ENCODE data around the gene BCAR1.
A peak's percentile ranks its signal among the peaks of the same experiment; 100 is the strongest.

BCAR1 gene

GRCh38 chr16:75188832-75189477 lies 62.5 kb downstream of the BCAR1 start:
- peak; percentile 56 for DNase-seq (ENCODE audit: low read depth)

GRCh38 chr16:75181630-75182029 lies 69.8 kb downstream of the BCAR1 start:
- DNase-seq (ENCODE audit: low read depth) = no peak

More at GRCh38 chr16:75188832-75189477, 62.5 kb downstream of the BCAR1 start:
- TF ChIP-seq, protein P1, sequence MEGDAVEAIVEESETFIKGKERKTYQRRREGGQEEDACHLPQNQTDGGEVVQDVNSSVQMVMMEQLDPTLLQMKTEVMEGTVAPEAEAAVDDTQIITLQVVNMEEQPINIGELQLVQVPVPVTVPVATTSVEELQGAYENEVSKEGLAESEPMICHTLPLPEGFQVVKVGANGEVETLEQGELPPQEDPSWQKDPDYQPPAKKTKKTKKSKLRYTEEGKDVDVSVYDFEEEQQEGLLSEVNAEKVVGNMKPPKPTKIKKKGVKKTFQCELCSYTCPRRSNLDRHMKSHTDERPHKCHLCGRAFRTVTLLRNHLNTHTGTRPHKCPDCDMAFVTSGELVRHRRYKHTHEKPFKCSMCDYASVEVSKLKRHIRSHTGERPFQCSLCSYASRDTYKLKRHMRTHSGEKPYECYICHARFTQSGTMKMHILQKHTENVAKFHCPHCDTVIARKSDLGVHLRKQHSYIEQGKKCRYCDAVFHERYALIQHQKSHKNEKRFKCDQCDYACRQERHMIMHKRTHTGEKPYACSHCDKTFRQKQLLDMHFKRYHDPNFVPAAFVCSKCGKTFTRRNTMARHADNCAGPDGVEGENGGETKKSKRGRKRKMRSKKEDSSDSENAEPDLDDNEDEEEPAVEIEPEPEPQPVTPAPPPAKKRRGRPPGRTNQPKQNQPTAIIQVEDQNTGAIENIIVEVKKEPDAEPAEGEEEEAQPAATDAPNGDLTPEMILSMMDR (IDR thresholded peaks at IDR 0.05; ENCODE audit: insufficient read depth, low read depth, low read length, missing control alignments) = no peak
- H3K4me3 ChIP-seq (ENCODE audit: low read length) = no peak overlapping the region

DNA sequence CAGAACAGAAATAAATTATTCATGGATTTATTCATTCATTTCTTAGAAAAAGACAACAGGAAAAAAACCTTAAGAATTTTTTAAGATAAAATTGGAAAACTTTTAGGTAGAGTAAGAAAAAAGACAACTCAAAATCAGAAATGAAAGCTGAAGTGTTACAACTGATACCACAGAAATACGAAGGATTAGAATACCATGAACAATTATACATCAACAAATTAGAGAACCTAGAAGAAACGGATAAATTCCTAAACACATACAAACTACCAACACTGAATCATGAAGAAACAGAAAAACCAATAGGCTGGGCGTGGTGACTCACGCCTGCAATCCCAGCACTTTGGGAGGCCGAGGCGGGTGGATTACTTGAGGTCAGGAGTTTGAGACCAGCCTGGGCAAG lies 72.2 kb downstream of the BCAR1 start:
- no peak for DNase-seq (ENCODE audit: low read depth)
- TF ChIP-seq, protein P1 (IDR thresholded peaks at IDR 0.05; ENCODE audit: insufficient read depth, low read depth, low read length, missing control alignments) = no peak
- no peak overlapping the region for H3K4me3 ChIP-seq (ENCODE audit: low read length)

More at GRCh38 chr16:75181630-75182029, 69.8 kb downstream of the BCAR1 start:
- TF ChIP-seq, protein P1 (IDR thresholded peaks at IDR 0.05; ENCODE audit: insufficient read depth, low read depth, low read length, missing control alignments) = no peak
- no peak overlapping the region for H3K4me3 ChIP-seq (ENCODE audit: low read length)

All from epithelial cell of esophagus (primary cell).